Myocyte (in vitro differentiated cells): Measurements from ENCODE around the gene AKAP5. TPM values are rescaled to one million over a fixed set of nuclear protein-coding genes. Genes with fewer than 3 reads are reported as not detected.

ENCODE experiments used
- total RNA-seq: library from RNA; depleted of rRNA; stranded (reverse); fragments of >200 nt; gene quantifications from 2 replicates; pipeline ENCODE4 v1.2.3, GENCODE V29; 2014

AKAP5 gene
- total RNA-seq, 1 donor from 2014 or later: 0.08 TPM

Other genes with a start within 250 kb of the AKAP5 start
- 0.16 and 0.43 TPM in 2 replicates for gene ESR2, start 171.1 kb upstream of the AKAP5 start, total RNA-seq
- 37.3 and 49.0 TPM in 2 replicates for gene MTHFD1, start 77.1 kb upstream of the AKAP5 start, total RNA-seq
- 4.5 and 5.5 TPM in 2 replicates for gene ZBTB25, start 38.3 kb downstream of the AKAP5 start, total RNA-seq
- gene ZBTB1, start 39.3 kb downstream of the AKAP5 start, total RNA-seq: 44.0 and 44.1 TPM in 2 replicates
- gene HSPA2, start 75.2 kb downstream of the AKAP5 start, total RNA-seq: 4.7 and 6.7 TPM in 2 replicates
- 0.35 TPM in 1 of 2 replicates, not detected in the other for gene PPP1R36, start 84.5 kb downstream of the AKAP5 start, total RNA-seq
- gene PLEKHG3, start 238.9 kb downstream of the AKAP5 start, total RNA-seq: 4.4 and 5.2 TPM in 2 replicates